Myocyte (in vitro differentiated cells): Measurements from ENCODE around the gene TMEM182. TPM values are rescaled to one million over a fixed set of nuclear protein-coding genes. Genes with fewer than 3 reads are reported as not detected.

ENCODE experiments used
- DNase-seq: peaks from one replicate; pipeline ENCODE4 v3.0.0-alpha.2; 2012; ENCODE audit warnings: low read depth
- total RNA-seq: library from RNA; depleted of rRNA; stranded (reverse); fragments of >200 nt; gene quantifications from 2 replicates; pipeline ENCODE4 v1.2.3, GENCODE V29; 2014

The TMEM182 gene
- total RNA-seq, 1 donor from 2014 or later: 25.5 TPM

DNA sequence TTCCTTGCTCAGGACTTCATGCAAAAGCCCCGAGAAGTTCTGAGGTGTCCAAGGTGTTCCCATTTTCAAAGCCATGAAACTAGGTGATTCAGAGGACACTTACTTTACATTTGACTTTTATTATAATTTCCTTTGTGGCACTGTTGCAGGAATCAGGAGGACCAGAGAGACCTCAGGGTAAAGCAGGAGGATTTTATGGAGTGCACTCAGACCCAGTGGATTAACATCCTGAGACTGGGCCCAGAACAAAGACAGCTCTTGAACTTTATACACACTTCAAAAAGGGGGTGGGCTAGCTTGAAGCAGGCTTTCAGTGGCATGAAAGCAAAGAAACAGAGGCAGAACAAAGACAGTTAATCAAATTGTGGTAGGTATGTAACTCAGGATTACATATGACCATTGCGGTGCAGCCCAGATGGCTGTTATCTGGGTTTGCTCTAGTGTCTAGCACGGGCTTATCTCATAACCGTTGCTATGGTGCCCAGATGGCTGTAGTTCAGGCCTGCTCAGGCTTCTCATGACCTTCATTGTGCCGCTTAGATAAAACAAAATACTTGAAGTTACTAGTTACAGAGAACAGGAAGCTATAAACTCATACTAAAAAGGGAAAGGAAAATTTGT, 39.4 kb downstream of the TMEM182 start:
- peak; percentile 39 for DNase-seq

DNA sequence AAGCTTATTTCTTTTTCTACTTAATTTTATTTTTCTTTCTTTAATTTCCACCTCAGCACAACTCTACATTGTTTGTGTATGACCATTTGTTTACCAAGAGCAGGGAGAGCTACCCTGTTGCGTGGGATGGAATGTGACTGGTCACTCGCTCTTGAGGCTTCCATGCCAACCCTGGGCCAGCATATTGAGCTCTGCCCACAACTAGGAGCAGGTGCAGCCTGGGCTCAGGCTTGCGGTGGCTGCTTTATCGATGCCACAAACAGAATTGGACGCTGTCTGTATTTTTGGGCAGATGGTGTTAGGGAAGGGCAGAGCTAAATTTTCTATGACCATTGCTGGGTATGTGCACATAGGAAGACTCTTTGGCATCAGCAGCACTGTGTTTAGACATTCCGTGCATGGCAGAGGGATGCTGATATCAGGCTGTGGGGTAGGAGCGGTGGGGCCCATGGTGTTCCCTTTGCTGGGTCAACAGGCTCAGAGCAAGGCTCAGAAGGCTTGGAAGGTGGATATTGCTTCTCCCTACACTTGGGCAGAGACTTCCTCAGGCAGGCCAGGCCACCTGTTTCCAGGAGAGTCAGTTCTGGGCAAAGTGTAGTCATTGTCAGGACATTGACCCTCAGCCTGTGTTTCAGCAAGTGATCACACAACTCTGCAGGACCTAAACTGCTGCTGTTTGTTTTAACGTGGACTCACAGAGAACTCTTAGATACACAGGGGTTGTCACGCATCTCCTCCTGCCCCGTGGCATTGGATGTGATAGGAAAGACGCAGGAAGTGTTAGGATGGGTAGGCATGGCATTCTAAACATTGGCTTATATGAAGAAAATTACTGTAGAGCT, 40.2 kb downstream of the TMEM182 start:
- DNase-seq: peak; percentile 91

GRCh38 chr2:102803041-102803896, 41.4 kb downstream of the TMEM182 start:
- DNase-seq: no peak

DNA sequence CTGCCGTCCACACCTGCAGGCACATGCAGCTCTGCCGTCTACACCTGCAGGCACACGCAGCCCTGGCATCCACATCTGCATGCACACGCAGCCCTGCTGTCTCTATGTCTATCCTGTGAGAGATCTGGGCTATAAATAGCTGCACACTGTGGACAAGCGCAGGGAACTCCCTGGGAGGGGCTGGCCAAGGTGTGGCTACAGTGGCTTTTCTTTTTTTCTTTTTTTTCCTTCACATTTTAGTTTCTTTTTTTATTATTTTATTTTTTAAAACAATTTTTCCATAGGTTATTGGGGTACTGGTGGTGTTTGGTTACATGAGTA, 42.0 kb downstream of the TMEM182 start:
- no peak for DNase-seq

DNA sequence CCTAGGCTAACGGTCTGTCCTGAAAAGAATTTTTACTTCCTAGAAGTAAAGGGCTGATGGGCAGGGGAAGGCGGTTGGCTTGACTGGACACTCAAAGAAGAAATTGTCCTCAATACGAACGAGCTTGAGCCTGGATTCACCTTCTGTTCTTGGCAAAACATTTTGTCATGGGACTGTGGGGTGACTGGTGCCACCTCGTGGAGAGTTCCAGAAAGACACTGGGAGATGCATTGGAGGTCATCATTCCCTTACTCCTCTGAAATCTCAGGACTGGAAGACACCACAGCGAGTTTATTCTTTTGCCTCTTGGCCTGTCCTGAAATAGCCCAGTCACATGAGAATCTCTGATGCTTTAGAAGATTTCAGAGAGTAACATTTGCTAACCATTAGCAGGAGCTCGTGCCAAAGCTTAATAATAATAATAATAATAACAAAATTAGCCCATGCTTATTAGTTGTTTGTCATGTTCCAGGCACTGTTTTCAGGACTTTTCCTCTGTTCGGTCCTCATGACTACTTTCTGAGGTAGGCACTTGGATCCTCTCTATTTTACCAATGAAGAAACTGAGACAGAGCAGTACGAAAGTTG, 44.5 kb downstream of the TMEM182 start:
- DNase-seq: peak; percentile 90

DNA sequence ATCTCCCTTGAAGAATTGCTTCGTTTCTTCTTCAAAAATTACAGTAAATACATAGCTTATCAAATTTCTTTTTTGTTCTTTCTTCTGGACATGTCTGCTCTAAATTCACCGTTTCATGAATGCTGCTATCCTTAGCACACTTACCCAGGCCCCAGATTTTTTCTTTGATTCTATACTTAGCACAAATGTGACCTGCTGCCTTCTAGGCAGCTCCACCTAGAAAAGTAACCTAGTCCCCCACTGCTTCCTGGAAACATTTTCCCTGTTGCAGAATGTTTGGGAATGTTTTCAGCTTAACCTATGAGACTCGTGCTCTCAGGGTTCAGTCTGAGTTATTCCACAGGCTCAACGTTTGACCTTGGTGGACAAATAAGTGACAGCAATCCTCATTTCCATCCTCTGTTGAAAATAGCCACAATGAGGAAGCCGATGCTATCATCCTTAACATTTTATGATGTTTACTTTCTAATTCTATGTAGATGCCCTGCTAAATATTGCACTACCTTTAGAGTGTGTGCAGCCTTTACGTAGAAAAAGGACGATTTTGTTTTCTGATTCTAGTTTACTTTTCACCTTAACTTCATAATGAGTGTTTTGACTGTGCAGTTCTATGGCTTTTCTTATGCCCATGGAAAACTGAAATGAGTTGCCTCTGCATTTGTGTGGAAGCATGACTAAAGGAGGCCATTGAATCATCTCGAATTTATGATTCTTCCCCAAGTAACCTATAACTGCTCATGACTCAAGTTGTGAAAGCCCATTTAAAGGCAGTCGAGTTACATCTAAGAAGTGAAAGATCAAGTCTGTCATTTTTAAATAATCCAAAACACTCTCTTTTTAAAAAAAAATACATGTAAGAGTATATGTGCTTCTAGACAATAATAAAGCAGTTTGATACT, 47.7 kb downstream of the TMEM182 start:
- DNase-seq: no peak

- DNase-seq: peak; percentile 59
Measured at GRCh38 chr2:102815285-102815684, 53.5 kb downstream of the TMEM182 start.

DNA sequence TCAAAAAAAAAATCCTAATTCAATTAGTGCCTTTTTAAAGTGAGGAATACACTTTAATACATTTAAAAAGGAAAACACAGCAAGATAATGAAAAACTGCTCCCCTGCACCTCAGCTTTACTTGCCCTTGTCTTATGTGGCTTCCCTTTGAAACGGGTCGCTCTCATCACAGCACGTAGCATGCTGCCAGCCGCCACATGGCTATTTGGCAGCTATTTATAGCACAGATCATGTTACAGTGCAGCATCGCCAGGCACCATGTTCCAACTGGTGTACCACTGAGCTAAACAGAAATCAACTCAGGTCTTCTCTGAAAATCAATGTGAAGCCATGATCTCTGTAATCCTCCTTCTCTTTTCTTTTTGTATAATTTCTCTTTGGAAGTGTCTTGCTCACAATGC, 65.1 kb downstream of the TMEM182 start:
- DNase-seq: peak; percentile 89

- DNase-seq: no peak
Measured at GRCh38 chr2:102832789-102833188, 71.0 kb downstream of the TMEM182 start.

- no peak for DNase-seq
Measured at GRCh38 chr2:102834523-102835273, 72.9 kb downstream of the TMEM182 start.

DNA sequence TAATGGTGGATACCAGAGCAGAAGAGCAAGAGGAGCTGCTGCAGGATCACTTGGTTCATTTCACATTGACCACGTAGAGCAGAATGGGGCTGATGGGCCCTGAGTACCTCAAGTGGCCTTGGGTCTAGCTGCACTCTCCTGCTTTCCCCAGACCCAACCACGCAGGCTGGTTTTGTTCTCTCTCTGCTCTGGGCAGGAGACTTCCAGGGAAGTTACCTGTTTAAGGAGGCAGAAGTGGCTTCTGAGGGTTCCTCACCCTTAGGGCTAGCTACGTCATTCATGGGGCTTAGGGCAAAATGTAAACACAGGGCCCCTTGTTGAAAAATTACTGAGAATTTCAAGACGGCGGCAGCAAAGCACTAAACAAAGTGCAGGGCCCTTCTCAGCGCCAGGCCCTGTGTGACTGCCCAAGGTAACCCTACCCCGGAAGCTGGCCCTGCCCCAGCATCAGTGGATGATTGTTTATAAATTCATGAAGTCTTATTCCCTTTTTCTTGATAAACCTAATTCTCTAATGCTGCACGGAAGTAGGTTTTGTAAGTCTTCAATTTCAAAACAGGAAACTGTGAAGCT, 75.9 kb downstream of the TMEM182 start:
- no peak for DNase-seq

DNA sequence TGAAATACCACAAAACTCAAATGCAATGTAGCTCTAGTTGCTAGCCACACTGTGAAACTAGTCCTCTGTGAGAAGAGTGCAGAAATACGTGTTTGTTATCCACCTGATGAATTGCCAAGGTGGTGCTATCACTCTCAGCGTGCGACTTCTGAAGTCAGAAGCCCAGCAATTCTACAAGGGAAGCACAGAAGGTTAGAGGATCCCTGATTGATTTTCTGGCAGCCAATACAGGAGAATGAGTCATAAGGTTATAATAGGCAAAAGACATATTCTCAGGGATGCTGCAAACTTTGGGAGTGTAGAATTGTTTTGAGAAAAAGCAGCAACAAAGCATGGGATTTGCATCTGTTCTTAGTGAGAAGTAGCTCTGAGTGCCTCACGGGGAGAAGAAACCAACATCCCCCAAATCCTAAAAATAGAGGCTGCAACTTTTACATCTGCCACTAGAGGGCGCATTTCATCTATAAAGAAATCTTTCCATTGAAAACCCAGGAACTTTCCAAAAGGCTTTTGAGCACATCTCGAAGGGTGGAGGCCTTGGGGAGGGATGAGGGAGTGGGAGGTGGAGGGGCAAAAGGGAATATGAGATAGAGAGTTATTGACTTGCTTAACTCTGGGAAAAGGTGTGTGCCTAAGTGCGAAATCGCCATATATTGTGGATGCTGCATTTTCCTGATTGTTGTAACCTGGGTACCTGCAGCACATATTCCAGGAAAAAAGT, 78.0 kb downstream of the TMEM182 start:
- peak; percentile 73 for DNase-seq

DNA sequence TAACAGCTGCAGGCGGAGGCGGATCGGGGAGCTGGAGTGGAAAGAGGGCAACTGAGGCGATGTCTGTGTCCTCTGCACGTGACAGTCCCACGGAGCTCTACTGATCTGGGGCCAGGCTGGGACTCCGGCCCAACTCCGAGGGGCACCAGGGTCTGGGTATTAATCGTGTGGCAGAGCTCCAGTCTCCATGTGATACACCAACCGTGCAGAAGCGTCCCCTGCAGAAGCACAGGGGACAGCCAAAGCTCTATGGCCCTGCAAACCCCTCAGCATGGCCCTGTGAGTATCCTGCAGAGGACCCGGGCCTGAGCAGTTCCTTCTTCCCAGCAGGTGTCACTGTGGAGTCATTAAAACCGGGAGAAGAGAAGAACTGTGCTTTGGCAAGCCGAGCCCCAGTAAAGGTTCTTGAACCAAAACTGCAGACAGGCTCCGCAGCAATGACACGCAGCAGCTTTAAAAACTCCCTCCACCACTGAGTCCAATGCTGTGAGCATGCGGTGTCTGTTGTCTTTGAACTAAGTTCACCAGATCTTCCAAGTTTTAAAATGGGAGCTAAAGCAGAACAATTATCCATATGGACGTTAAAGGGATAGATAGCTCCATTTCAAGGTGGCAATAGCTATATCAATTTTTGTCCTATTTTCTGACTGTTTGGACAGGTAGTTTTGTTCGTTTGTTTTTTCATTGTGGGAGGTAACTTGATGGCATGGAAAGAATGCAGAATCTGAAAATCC, 79.4 kb downstream of the TMEM182 start:
- DNase-seq: peak; percentile 70

DNA sequence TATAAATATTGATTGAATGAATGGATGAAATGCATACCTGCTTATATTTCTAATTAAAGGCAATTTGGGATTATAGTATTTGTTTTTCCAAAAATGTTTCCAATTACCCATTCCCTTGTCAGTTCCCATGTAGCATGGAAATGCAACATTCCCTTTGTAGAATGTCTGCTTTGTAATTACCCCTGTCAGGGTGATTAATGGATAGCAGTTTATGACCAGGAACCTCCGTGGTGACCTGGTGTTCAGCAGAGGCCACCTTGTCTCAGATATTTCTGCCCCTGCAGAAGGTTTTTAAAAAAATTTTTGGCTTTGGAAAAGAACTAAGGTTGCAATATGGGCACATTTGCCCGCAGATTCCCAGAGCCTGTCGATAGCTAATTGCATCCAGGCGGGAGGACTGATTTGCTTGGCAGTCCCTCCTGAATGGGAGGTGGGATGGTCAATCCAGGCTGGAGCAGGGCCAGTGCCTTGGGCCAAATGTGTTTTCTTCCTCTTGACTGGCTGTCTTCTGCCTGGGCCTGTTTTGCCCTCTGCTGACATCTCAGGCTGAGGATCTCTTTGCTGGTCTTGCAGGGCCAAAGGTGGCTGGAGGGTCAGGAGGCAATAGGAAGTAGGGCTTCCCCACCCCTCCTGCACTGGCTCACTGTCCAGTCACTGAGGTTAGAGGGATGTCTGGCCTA, 82.1 kb downstream of the TMEM182 start:
- DNase-seq: no peak

DNA sequence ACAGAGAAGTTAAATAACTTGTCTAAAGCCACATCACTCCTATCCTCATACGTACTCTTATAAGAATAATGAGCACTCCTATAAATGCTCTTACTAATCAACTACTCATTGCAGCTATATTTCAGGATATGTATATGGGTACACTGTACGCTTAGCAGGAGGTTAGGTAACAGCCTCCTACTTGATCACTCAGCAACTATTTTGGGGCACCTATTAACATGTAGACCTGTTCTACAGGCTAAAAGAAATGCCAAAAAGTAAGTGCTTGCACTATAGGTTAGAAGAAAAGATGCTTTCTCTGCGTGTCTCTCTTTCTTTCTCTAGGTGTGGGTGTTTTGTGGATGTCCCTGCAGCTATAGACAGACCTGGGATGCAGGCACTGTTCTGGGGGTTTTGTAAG, 83.1 kb downstream of the TMEM182 start:
- no peak for DNase-seq

GRCh38 chr2:102848366-102848839, 86.6 kb downstream of the TMEM182 start:
- peak; percentile 88 for DNase-seq

- DNase-seq: no peak
Measured at GRCh38 chr2:102850888-102851287, 89.1 kb downstream of the TMEM182 start.
